PFSK-1 (cell line): ENCODE results near the gene NFYA.

Experiments
- POLR2AphosphoS5 ChIP-seq: IDR thresholded peaks from 2 replicates; pipeline ENCODE4 v1.6.1; 2012; ENCODE audit warnings: low read depth, mild to moderate bottlenecking, control low read depth, low read length, moderate library complexity
- REST ChIP-seq, 2 experiments: IDR thresholded peaks; 2 replicates each; pipeline versions ENCODE4 v1.6.1 to v1.8.0; 2011 to 2012; ENCODE audit warnings: low read depth in 2 of 2, low read length in 2 of 2, control low read depth in 1 of 2, inconsistent platforms in 1 of 2, mild to moderate bottlenecking in 1 of 2, moderate library complexity in 1 of 2; ENCODE audit not compliant: insufficient read depth in 1 of 2
- TAF1 ChIP-seq: IDR thresholded peaks from 2 replicates; pipeline ENCODE4 v1.6.1; 2012; ENCODE audit warnings: low read length, control low read depth, borderline replicate concordance; ENCODE audit not compliant: insufficient read depth

- TF ChIP-seq POLR2AphosphoS5 = no peak
- TF ChIP-seq TAF1 = no peak
- no peak for TF ChIP-seq REST (IDR thresholded peaks at IDR 0.05; ENCODE audit: insufficient read depth in 1 of 2, low read depth in 2 of 2, low read length in 2 of 2)
Measured at GRCh38 chr6:41135062-41135832, 62.5 kb downstream of the NFYA start.
